HepG2 (cell line): ENCODE results near the gene VKORC1. TPM values are rescaled to one million over a fixed set of nuclear protein-coding genes. Genes with fewer than 3 reads are reported as not detected.
A peak's percentile ranks its signal among the peaks of the same experiment; 100 is the strongest.

Experiments
- CEBPG ChIP-seq: IDR thresholded peaks from 2 replicates; pipeline ENCODE4 v1.6.1; 2016
- CHD4 ChIP-seq: fragments of 200-600 bp; sonication (generic); IDR thresholded peaks from 2 replicates; pipeline ENCODE4 v1.7.0; 2017; ENCODE audit warnings: mild to moderate bottlenecking, low read length, borderline replicate concordance
- HNRNPL ChIP-seq: fragments of 200-400 bp; formaldehyde crosslinking; IDR thresholded peaks from 2 replicates; pipeline ENCODE4 v1.6.1; 2017; ENCODE audit warnings: mild to moderate bottlenecking, low read depth, low read length
- NPAS2 ChIP-seq: sonication (generic); formaldehyde crosslinking; IDR thresholded peaks from 2 replicates; pipeline ENCODE4 v1.8.0; 2022; ENCODE audit warnings: mild to moderate bottlenecking, missing genetic modification reagents, borderline replicate concordance
- NR2F2 ChIP-seq: IDR thresholded peaks from 2 replicates; pipeline ENCODE4 v1.6.1; 2012; ENCODE audit warnings: low read depth, inconsistent platforms, borderline replicate concordance
- RERE ChIP-seq: IDR thresholded peaks from 2 replicates; pipeline ENCODE4 v1.6.1; 2016; ENCODE audit warnings: low read depth, missing genetic modification reagents, missing compliant biosample characterization
- SKIL ChIP-seq: sonication (generic); formaldehyde crosslinking; IDR thresholded peaks from 2 replicates; pipeline ENCODE4 v1.8.0; 2022; ENCODE audit warnings: missing genetic modification reagents, mild to moderate bottlenecking, moderate library complexity, borderline replicate concordance
- STAT6 ChIP-seq: sonication (generic); formaldehyde crosslinking; IDR thresholded peaks from 2 replicates; pipeline ENCODE4 v1.4.0; 2020; ENCODE audit warnings: missing genetic modification reagents, mild to moderate bottlenecking, borderline replicate concordance
- TEAD2 ChIP-seq: sonication (generic); formaldehyde crosslinking; IDR thresholded peaks from 2 replicates; pipeline ENCODE4 v1.9.0; 2021; ENCODE audit warnings: missing genetic modification reagents
- U2AF1 ChIP-seq: fragments of 200-400 bp; formaldehyde crosslinking; optimal IDR thresholded peaks from 2 replicates; pipeline ENCODE3; 2017; ENCODE audit warnings: mild to moderate bottlenecking, low read depth, low read length
- ZBTB44 ChIP-seq: sonication (generic); formaldehyde crosslinking; IDR thresholded peaks from 2 replicates; pipeline ENCODE4 v1.4.0; 2020; ENCODE audit warnings: missing genetic modification reagents
- ZNF224 ChIP-seq: sonication (generic); formaldehyde crosslinking; IDR thresholded peaks from 2 replicates; pipeline ENCODE4 v1.5.0; 2020; ENCODE audit warnings: mild to moderate bottlenecking, missing genetic modification reagents
- ZNF256 ChIP-seq: sonication (generic); formaldehyde crosslinking; conservative IDR thresholded peaks from 2 replicates; pipeline ENCODE4 v1.4.0; 2020; ENCODE audit warnings: missing genetic modification reagents
- ZNF296 ChIP-seq: sonication (generic); formaldehyde crosslinking; conservative IDR thresholded peaks from 2 replicates; pipeline ENCODE4 v1.5.0; 2020; ENCODE audit warnings: mild to moderate bottlenecking, missing genetic modification reagents
- ZNF513 ChIP-seq: sonication (generic); formaldehyde crosslinking; conservative IDR thresholded peaks from 2 replicates; pipeline ENCODE4 v1.5.0; 2020; ENCODE audit warnings: missing genetic modification reagents
- polyA plus RNA-seq, 8 experiments: library from polyadenylated mRNA; depleted of rRNA in 3 of 8; stranded (reverse) in 7 of 8; unstranded in 1 of 8; fragments of >200 nt; fragmentation: Illumina TruSeq in 4 of 8; extraction: Trizol in 4 of 8; gene quantifications; 2 replicates each; pipeline versions ENCODE4 v1.2.1 to v1.2.3, GENCODE V29; 2011 to 2016; ENCODE audit warnings: low read depth in 4 of 8, missing spikeins in 1 of 8, mixed read lengths in 1 of 8; ENCODE audit not compliant: insufficient read depth in 1 of 8
- total RNA-seq, 5 experiments: library from RNA; depleted of rRNA; stranded (reverse); fragments of >200 nt; fragmentation: Illumina TruSeq; extraction: Trizol; gene quantifications; 2 replicates each; pipeline ENCODE4 v1.2.3, GENCODE V29; 2016; ENCODE audit warnings: low read depth in 1 of 5

The VKORC1 gene
- total and polyA plus RNA-seq, 2 of the 13 experiments (the other 11 are each of a cell fraction or from before 2014, with no cell fraction given), result 141 to 615 TPM

GRCh38 chr16:31094424-31095120, at the start of gene VKORC1 (continued):
- no peak for TF ChIP-seq NPAS2 (CRISPR knock-in tag)
- TF ChIP-seq U2AF1, result no peak
- TF ChIP-seq STAT6 (CRISPR knock-in tag), result no peak
- TF ChIP-seq TEAD2, result peak; percentile 44; the same call in 1 of the 2 replicates
- peak; percentile 55 for TF ChIP-seq CEBPG (CRISPR knock-in tag)
- no peak for TF ChIP-seq CHD4
- TF ChIP-seq SKIL (CRISPR knock-in tag), result peak; percentile 58; the same call in 1 of the 2 replicates
- TF ChIP-seq HNRNPL, result no peak
- no peak for TF ChIP-seq ZBTB44 (CRISPR knock-in tag)
- no peak; the same call in 1 of the 2 replicates for TF ChIP-seq ZNF256
- TF ChIP-seq ZNF296 (CRISPR knock-in tag), result peak; percentile 52; the same call in 1 of the 2 replicates
- no peak for TF ChIP-seq NR2F2
- TF ChIP-seq ZNF513 (CRISPR knock-in tag), result 0 out of 2 replicates have a peak, but pooled peaks have one; percentile 36
- 0 out of 2 replicates have a peak, but pooled peaks have one; percentile 49 for TF ChIP-seq ZNF224 (CRISPR knock-in tag)
- no peak for TF ChIP-seq RERE (CRISPR knock-in tag)
